B cell (primary cell): ENCODE results near the gene DEXI. TPM values are rescaled to one million over a fixed set of nuclear protein-coding genes. Genes with fewer than 3 reads are reported as not detected.
A peak's percentile ranks its signal among the peaks of the same experiment; 100 is the strongest.

ENCODE experiments used
- ATAC-seq: fragments of 200-7000 bp; cut with Tn5 transposase; one replicate; pipeline ENCODE4 v1.10.0; 2021; ENCODE audit warnings: low read depth, mild to moderate bottlenecking, moderate number of reproducible peaks, moderate library complexity
- CTCF ChIA-PET: fragments of 350-600 bp; sonication (Branson Sonifier 250); formaldehyde crosslinking; loops from one replicate; lab custom pipeline; 2021; ENCODE audit warnings: antibody characterized with exemption, inconsistent platforms; lab: Charles Lee
- POLR2A ChIA-PET: fragments of 350-600 bp; sonication (Branson Sonifier 250); formaldehyde crosslinking; loops from one replicate; lab custom pipeline; 2021; ENCODE audit warnings: antibody characterized with exemption; lab: Charles Lee
- DNase-seq: peaks from one replicate; pipeline ENCODE4 v3.0.0; 2013
- H2AFZ ChIP-seq: 2 replicates; pipeline ENCODE4 v1.6.1; 2012; ENCODE audit warnings: mild to moderate bottlenecking, low read depth, low read length; ENCODE audit not compliant: insufficient read depth, poor library complexity, severe bottlenecking
- H3K27ac ChIP-seq, 2 donors: 1 replicate in 1 of 2; 2 replicates in 1 of 2; pipeline ENCODE4 v1.5.1; 2012 to 2013; ENCODE audit warnings: low read length in 2 of 2, mild to moderate bottlenecking in 2 of 2, moderate library complexity in 1 of 2
- H3K27me3 ChIP-seq, 4 experiments: fragments of 200-600 bp in 1 of 4; sonication (generic) in 1 of 4; replicated peaks in 1 of 4; 1 replicate in 2 of 4; 2 replicates in 2 of 4; pipeline versions ENCODE4 v1.6.1 to v1.7.0; 2013 to 2016; ENCODE audit warnings: low read length in 3 of 4, mild to moderate bottlenecking in 2 of 4, mixed read lengths in 1 of 4, moderate library complexity in 1 of 4; ENCODE audit not compliant: insufficient read depth in 4 of 4, control insufficient read depth in 3 of 4; ENCODE audit errors: control extremely low read depth in 1 of 4
- H3K36me3 ChIP-seq, 2 experiments: replicated peaks in 1 of 2; 1 replicate in 1 of 2; 2 replicates in 1 of 2; pipeline versions ENCODE4 v1.6.1 to v1.7.1; 2013; ENCODE audit warnings: low read length in 1 of 2; ENCODE audit not compliant: insufficient read depth in 2 of 2, control insufficient read depth in 1 of 2; ENCODE audit errors: control extremely low read depth in 1 of 2, extremely low read depth in 1 of 2
- H3K4me1 ChIP-seq, 2 donors: fragments of 200-600 bp in 1 of 2; sonication (generic) in 1 of 2; 1 replicate in 1 of 2; 2 replicates in 1 of 2; pipeline versions ENCODE4 v1.5.1 to v1.6.1; 2013 to 2017; ENCODE audit warnings: low read length in 2 of 2; ENCODE audit not compliant: control insufficient read depth in 2 of 2, insufficient read depth in 2 of 2
- H3K4me2 ChIP-seq: replicated peaks from 2 replicates; pipeline ENCODE3; 2012; ENCODE audit warnings: mild to moderate bottlenecking, low read depth, low read length; ENCODE audit not compliant: poor library complexity, severe bottlenecking
- H3K4me3 ChIP-seq, 5 experiments: fragments of 200-600 bp in 1 of 5; sonication (generic) in 1 of 5; 1 replicate in 3 of 5; 2 replicates in 2 of 5; pipeline versions ENCODE4 v1.5.1 to v1.7.0; 2011 to 2016; ENCODE audit warnings: low read length in 4 of 5, mild to moderate bottlenecking in 4 of 5, low read depth in 2 of 5, control low read depth in 1 of 5, moderate library complexity in 1 of 5; ENCODE audit not compliant: insufficient read depth in 1 of 5; ENCODE audit errors: control extremely low read depth in 1 of 5, extremely low read depth in 1 of 5
- H3K79me2 ChIP-seq: fragments of 200-600 bp; sonication (generic); one replicate; pipeline ENCODE4 v1.6.0; 2016; ENCODE audit warnings: low read length; ENCODE audit not compliant: control insufficient read depth, insufficient read depth
- H3K9ac ChIP-seq: fragments of 200-600 bp; sonication (generic); 2 replicates; pipeline ENCODE4 v1.6.1; 2017; ENCODE audit warnings: mild to moderate bottlenecking, low read length, moderate library complexity
- H3K9me3 ChIP-seq, 3 donors: one replicate each; pipeline versions ENCODE4 v1.6.1 to v1.7.1; 2013; ENCODE audit warnings: low read length in 2 of 3; ENCODE audit not compliant: control insufficient read depth in 2 of 3, insufficient read depth in 1 of 3; ENCODE audit errors: control extremely low read depth in 1 of 3
- H4K20me1 ChIP-seq: 2 replicates; pipeline ENCODE4 v1.6.0; 2012; ENCODE audit warnings: mild to moderate bottlenecking, low read length; ENCODE audit not compliant: insufficient read depth, control insufficient read depth, poor library complexity, severe bottlenecking
- H3K27ac Mint-ChIP-seq: one replicate; pipeline ENCODE4 v1.8.0; 2021; ENCODE audit warnings: mixed read lengths
- H3K27me3 Mint-ChIP-seq: one replicate; pipeline ENCODE4 v1.8.0; 2021; ENCODE audit warnings: mixed read lengths
- H3K4me1 Mint-ChIP-seq: one replicate; pipeline ENCODE4 v1.8.0; 2021; ENCODE audit warnings: mixed read lengths
- H3K4me3 Mint-ChIP-seq: one replicate; pipeline ENCODE4 v1.8.0; 2021; ENCODE audit warnings: mixed read lengths
- H3K9me3 Mint-ChIP-seq: one replicate; pipeline ENCODE4 v1.8.0; 2022; ENCODE audit warnings: mixed read lengths; ENCODE audit not compliant: insufficient read depth
- CTCF ChIP-seq: fragments of 200-600 bp; IDR thresholded peaks from one replicate; pipeline ENCODE4 v1.8.0; 2022; ENCODE audit warnings: antibody characterized with exemption, mild to moderate bottlenecking
- EZH2 ChIP-seq: IDR thresholded peaks from 2 replicates; pipeline ENCODE4 v1.6.1; 2012; ENCODE audit warnings: borderline replicate concordance, low read depth, mild to moderate bottlenecking, moderate library complexity, low read length; ENCODE audit not compliant: insufficient read depth, poor library complexity, severe bottlenecking
- WGBS: methylation state at CpG from one replicate; pipeline ENCODE4 v1.1.5; 2013; ENCODE audit warnings: missing lambda C conversion rate; ENCODE audit not compliant: insufficient coverage; 5-methylcytosine and 5-hydroxymethylcytosine counted together
- intact Hi-C: fragments of 100-400 bp; cut with micrococcal nuclease; formaldehyde crosslinking; loops from one replicate; pipeline ENCODE4 v1.10.0; 2022
- polyA plus RNA-seq: library from polyadenylated mRNA; depleted of rRNA; stranded (reverse); fragments of >200 nt; gene quantifications from 2 replicates; pipeline ENCODE4 v1.2.3, GENCODE V29; 2012
- total RNA-seq, 2 donors: library from RNA; stranded (reverse); fragments of 120-200 nt in 1 of 2; gene quantifications; 1 replicate in 1 of 2; 2 replicates in 1 of 2; pipeline versions ENCODE4 v1.2.3 to v1.2.4, GENCODE V29; 2013 to 2022

DEXI gene
- total and polyA plus RNA-seq, 2 donors (not counting 1 experiment from before 2014, with no cell fraction given) = 9.1 to 17.7 TPM

GRCh38 chr16:10957771-10958482 lies 15.7 kb upstream of the DEXI start:
- H3K4me1 ChIP-seq = peaks cover 21 to 30% of the 10 kb centered on the region in 2 donors
- H3K79me2 ChIP-seq = peaks cover 76% of the 10 kb centered on the region
- ATAC-seq = peak; percentile 63
- ChIA-PET CTCF (interaction anchor here (0.9 to 6.8 kb wide), 14 partner anchors 9 to 853 kb away, joined by 3 to 49 read pairs (median 6); partner anchors contain the start of gene SOCS1), POLR2A (interaction anchor here (0.5 to 1.4 kb wide), 6 partner anchors 9 to 297 kb away, joined by 3 to 4 read pairs (median 3); no protein-coding TSS in a partner anchor)
- H3K27ac Mint-ChIP-seq = peak overlapping the region; percentile 62
- H3K9ac ChIP-seq = no peak overlapping the region
- H3K36me3 ChIP-seq = peaks cover 0 to 39% of the 10 kb centered on the region in 2 experiments
- WGBS = 90% methylated on average over 2 of the region's 6 CpGs
- no peak for TF ChIP-seq EZH2
- TF ChIP-seq CTCF = no peak
- no peaks in the 10 kb centered on the region for H3K9me3 ChIP-seq
- no peaks in the 10 kb centered on the region for H3K9me3 Mint-ChIP-seq
- no peak overlapping the region for H2AFZ ChIP-seq
- peak; percentile 31 for DNase-seq
- intact Hi-C loops = no loop called here
- H3K27me3 Mint-ChIP-seq = no peaks in the 10 kb centered on the region
- H3K27ac ChIP-seq = peak overlapping the region in 1 of 2 donors; percentile 22
- peaks cover 49% of the 10 kb centered on the region for H3K4me1 Mint-ChIP-seq
- no peak overlapping the region for H3K4me3 ChIP-seq
- no peaks in the 10 kb centered on the region for H3K27me3 ChIP-seq
- H3K4me3 Mint-ChIP-seq = peak overlapping the region; percentile 53
- H3K4me2 ChIP-seq = peak overlapping the region; percentile 1
- H4K20me1 ChIP-seq = peaks cover 36% of the 10 kb centered on the region

- Mint-ChIP-seq H3K4me3 (peak overlapping the region; percentile 14), H3K27ac (peak overlapping the region; percentile 38), H3K27me3 (no peaks in the 10 kb centered on the region), H3K4me1 (peaks cover 69% of the 10 kb centered on the region), H3K9me3 (no peaks in the 10 kb centered on the region)
- H3K4me2 ChIP-seq = peak overlapping the region; percentile 35
- CTCF ChIA-PET = interaction anchor here (0.6 to 7.6 kb wide), 25 partner anchors 10 to 844 kb away, joined by 3 to 142 read pairs (median 6); partner anchors contain the start of genes CLEC16A and SOCS1
- H3K36me3 ChIP-seq = peaks cover 0 to 23% of the 10 kb centered on the region in 2 experiments
- H3K9ac ChIP-seq = no peak overlapping the region
- POLR2A ChIA-PET = interaction anchor here (0.6 kb wide), 2 partner anchors 220 to 377 kb away, joined by 5 read pairs; no protein-coding TSS in a partner anchor
- TF ChIP-seq CTCF = no peak
- no peak for TF ChIP-seq EZH2
- H3K9me3 ChIP-seq = no peaks in the 10 kb centered on the region
- no peak for DNase-seq
- ATAC-seq = no peak
- H3K4me3 ChIP-seq = no peak overlapping the region
- WGBS = 95% methylated on average over 5 of the region's 7 CpGs
- H3K27me3 ChIP-seq = no peaks in the 10 kb centered on the region
- peaks cover 27 to 39% of the 10 kb centered on the region in 2 donors for H3K4me1 ChIP-seq
- intact Hi-C loops = loop anchor here (1.0 kb wide), 3 partner anchors 9 to 759 kb away; no protein-coding TSS in a partner anchor
- no peak overlapping the region for H3K27ac ChIP-seq
- H3K79me2 ChIP-seq = peaks cover 96% of the 10 kb centered on the region
- no peak overlapping the region for H2AFZ ChIP-seq
- peaks cover 53% of the 10 kb centered on the region for H4K20me1 ChIP-seq
Observed at GRCh38 chr16:10954903-10955302, 12.6 kb upstream of the DEXI start.
